AG04449 (cell line): ENCODE results near the gene TGFBR3.

Experiments used
- CTCF ChIA-PET: fragments of 350-600 bp; formaldehyde crosslinking; extraction: SDS; loops from one replicate; lab custom pipeline; 2021; ENCODE audit warnings: antibody characterized with exemption; lab: Yijun Ruan, JAX
- POLR2A ChIA-PET: fragments of 400-600, 350-600 bp; formaldehyde crosslinking; extraction: SDS; loops from one replicate; lab custom pipeline; 2020; ENCODE audit warnings: antibody characterized with exemption, inconsistent platforms; lab: Yijun Ruan, JAX
- DNase-seq: peaks from one replicate; pipeline ENCODE4 v3.0.0-alpha.2; 2010; ENCODE audit warnings: low read depth, low spot score
- H3K4me3 ChIP-seq: 2 replicates; pipeline ENCODE4 v1.5.1; 2011; ENCODE audit warnings: low read depth, mild to moderate bottlenecking, control low read depth, low read length
- CTCF ChIP-seq: IDR thresholded peaks from one replicate; pipeline ENCODE4 v1.5.1; 2011; ENCODE audit warnings: mild to moderate bottlenecking, moderate library complexity, low read length, control low read depth, inconsistent platforms; ENCODE audit not compliant: insufficient read depth; ENCODE audit errors: missing control alignments

The TGFBR3 gene

DNA sequence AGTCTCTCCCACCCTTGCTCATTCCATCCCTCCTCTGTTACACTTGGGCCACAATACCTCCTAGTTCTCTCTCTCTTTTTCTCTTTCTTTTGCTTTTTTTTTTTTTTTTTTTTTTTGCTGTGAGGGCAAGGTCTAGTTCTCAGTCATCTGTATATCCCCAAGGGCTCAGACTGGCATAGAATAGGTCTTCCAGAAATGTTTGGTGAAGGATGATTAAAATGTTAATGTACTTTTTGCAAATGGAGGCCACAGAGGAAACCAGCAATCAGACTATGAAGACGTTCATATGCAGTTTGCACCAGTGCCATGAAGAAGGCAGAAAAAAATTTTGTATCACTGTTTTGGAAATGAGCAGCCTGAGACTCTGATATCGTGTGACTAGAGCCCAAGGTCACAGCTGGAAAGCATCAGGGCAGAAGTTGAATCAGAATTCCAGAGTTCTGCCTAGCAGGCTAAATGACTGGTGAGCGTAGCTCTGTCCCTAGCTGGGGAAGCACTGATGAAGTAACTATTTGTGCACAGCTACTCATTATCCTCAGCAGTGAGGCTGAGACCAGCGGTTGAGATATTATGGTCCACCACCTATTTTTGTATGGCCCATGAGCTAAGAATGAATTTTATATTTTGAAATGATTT is 186.5 kb downstream of the TGFBR3 start:
- ChIA-PET CTCF (interaction anchor here (0.8 to 3.5 kb wide), 9 partner anchors 15 to 227 kb away, joined by 3 to 14 read pairs (median 4); no protein-coding TSS in a partner anchor), POLR2A (interaction anchor here (0.6 to 1.5 kb wide), 5 partner anchors 32 to 146 kb away, joined by 3 read pairs; no protein-coding TSS in a partner anchor)
- DNase-seq: peak; percentile 68
- no peak for TF ChIP-seq CTCF
- H3K4me3 ChIP-seq: no peak overlapping the region

GRCh38 chr1:91697861-91698260 is 188.1 kb downstream of the TGFBR3 start:
- POLR2A ChIA-PET: no interaction called here
- no peak overlapping the region for H3K4me3 ChIP-seq
- no peak for TF ChIP-seq CTCF
- peak; percentile 44 for DNase-seq
- CTCF ChIA-PET: interaction anchor here (3.5 kb wide), 1 partner anchor 185 kb away, joined by 14 read pairs; no protein-coding TSS in a partner anchor

DNA sequence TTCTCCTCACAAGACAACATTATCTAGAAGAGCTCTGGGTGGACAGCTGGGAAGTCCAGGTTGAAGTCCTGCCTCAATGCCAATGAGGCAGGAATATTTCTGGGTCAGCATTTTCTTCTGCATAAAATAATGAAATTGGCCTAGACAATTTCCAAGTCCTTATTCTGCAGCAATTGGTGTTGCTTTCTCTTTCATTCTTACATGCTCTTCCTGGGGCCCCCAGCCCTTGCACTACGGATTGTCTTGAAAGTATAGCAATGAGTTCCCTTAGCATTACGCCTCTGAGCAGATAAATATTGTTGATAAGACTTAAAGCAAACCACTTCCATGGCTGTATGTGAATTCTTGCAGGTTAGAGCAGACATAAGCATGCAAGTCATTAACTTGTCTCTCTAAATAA is 188.5 kb downstream of the TGFBR3 start:
- no peak overlapping the region for H3K4me3 ChIP-seq
- CTCF ChIA-PET: no interaction called here
- no peak for DNase-seq
- TF ChIP-seq CTCF: no peak
- POLR2A ChIA-PET: no interaction called here

- ChIA-PET POLR2A (no interaction called here), CTCF (interaction anchor here (0.9 kb wide), 1 partner anchor 180 kb away, joined by 3 read pairs; no protein-coding TSS in a partner anchor)
- TF ChIP-seq CTCF: no peak
- no peak for DNase-seq
- no peak overlapping the region for H3K4me3 ChIP-seq
Measured at GRCh38 chr1:91696321-91696720, 189.6 kb downstream of the TGFBR3 start.

DNA sequence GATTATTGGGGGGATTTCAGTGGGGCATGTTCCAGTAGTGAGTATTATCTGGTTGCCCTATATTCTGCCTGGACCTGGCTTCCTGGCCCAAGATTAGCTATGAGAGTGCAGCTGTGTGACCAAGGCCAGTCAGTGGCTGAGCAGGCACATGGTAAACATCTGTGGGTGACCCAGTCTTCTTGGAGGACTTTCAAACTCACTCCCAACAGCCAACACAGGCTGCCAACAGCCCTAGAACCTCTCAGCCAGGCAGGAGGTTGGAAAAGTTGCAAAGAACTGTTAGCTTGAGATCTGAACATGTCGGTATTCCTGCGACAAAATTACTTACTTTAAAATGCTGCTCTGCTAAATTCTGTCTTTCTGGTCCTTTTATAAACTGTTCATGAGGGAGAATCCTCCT is 192.4 kb downstream of the TGFBR3 start:
- no peak for DNase-seq
- TF ChIP-seq CTCF: no peak
- POLR2A ChIA-PET: no interaction called here
- CTCF ChIA-PET: interaction anchor here (1.0 to 1.3 kb wide), 2 partner anchors 76 to 190 kb away, joined by 3 to 5 read pairs; no protein-coding TSS in a partner anchor
- no peak overlapping the region for H3K4me3 ChIP-seq

DNA sequence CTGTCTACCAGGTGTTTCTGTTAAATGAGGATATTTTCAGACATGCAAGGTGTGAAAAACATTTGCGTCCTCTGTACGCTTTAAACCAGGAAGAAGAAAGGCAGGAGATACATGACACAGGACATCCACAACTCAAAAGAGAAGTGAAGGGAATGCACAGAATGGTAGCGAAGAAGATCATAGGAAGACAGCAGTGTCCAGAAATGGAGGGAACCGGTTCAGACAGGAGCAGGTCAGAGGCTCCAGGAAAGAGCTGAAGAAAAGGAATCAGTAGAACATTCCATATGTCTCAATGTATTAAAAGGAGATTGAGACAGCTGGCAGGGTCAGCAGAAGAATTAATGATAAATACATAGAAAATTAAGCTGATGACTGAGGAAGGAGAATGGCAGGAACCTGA is 194.4 kb downstream of the TGFBR3 start:
- DNase-seq: no peak
- ChIA-PET POLR2A (no interaction called here), CTCF (no interaction called here)
- TF ChIP-seq CTCF: no peak
- no peak overlapping the region for H3K4me3 ChIP-seq
